GM12878 (cell line): ENCODE measurements around the gene BHLHA15. TPM values are rescaled to one million over a fixed set of nuclear protein-coding genes. Genes with fewer than 3 reads are reported as not detected.

Experiments used
- ATAC-seq: fragments of 200-7000 bp; cut with Tn5 transposase; 3 replicates; pipeline ENCODE4 v1.9.1; 2020; ENCODE audit warnings: mild to moderate bottlenecking, moderate library complexity
- BruUV-seq: library from RNA; stranded (reverse); fragments of 400-500 nt; replicated peaks from 2 replicates; lab custom pipeline; 2021; lab: Mats Ljungman, UMichigan
- CTCF ChIA-PET: fragments of 300-600 bp; sonication (Branson Sonifier 250); formaldehyde crosslinking; extraction: SDS; loops from one replicate; lab custom pipeline; 2021; ENCODE audit warnings: inconsistent platforms; lab: Yijun Ruan, JAX
- POLR2A ChIA-PET: fragments of 350-600 bp; formaldehyde crosslinking; extraction: SDS; loops from one replicate; lab custom pipeline; 2021; ENCODE audit warnings: inconsistent platforms; lab: Charles Lee
- RAD21 ChIA-PET: fragments of 300-600 bp; sonication (Branson Sonifier 250); formaldehyde crosslinking; loops from one replicate; lab custom pipeline; 2023; ENCODE audit warnings: antibody characterized with exemption; ENCODE audit not compliant: unreplicated experiment; lab: Charles Lee
- SMC1A ChIA-PET: fragments of 300-600 bp; sonication (Branson Sonifier 250); formaldehyde crosslinking; loops from one replicate; lab custom pipeline; 2023; ENCODE audit not compliant: unreplicated experiment, uncharacterized antibody; lab: Charles Lee
- DNase-seq: peaks from one replicate; pipeline ENCODE4 v3.0.0-alpha.2; 2011; ENCODE audit warnings: low read depth, low spot score
- FAIRE-seq: peaks from 3 replicates; lab custom pipeline; 2011; peaks lifted over from hg19 to GRCh38; lab: Jason Lieb, UNC
- H2AFZ ChIP-seq: 2 replicates; pipeline ENCODE4 v1.6.0; 2011; ENCODE audit warnings: low read depth, low read length, control low read depth; ENCODE audit not compliant: control insufficient read depth
- H3K27ac ChIP-seq: 2 replicates; pipeline ENCODE4 v1.5.1; 2011; ENCODE audit warnings: control low read depth; ENCODE audit not compliant: control insufficient read depth, insufficient read depth
- H3K27me3 ChIP-seq, 2 experiments: replicated peaks in 1 of 2; 2 replicates each; pipeline versions ENCODE4 v1.6.0 to v1.6.1; 2011; ENCODE audit warnings: low read length in 1 of 2; ENCODE audit not compliant: control insufficient read depth in 2 of 2, insufficient read depth in 2 of 2
- H3K36me3 ChIP-seq, 2 experiments: 2 replicates each; pipeline ENCODE4 v1.5.1; 2011; ENCODE audit warnings: low read length in 1 of 2; ENCODE audit not compliant: control insufficient read depth in 2 of 2, insufficient read depth in 2 of 2
- H3K4me1 ChIP-seq: 2 replicates; pipeline ENCODE4 v1.6.1; 2011; ENCODE audit warnings: mild to moderate bottlenecking, low read length, moderate library complexity, mixed read lengths; ENCODE audit not compliant: control insufficient read depth, insufficient read depth
- H3K4me2 ChIP-seq: 2 replicates; pipeline ENCODE4 v1.6.0; 2011; ENCODE audit warnings: control low read depth; ENCODE audit not compliant: control insufficient read depth, insufficient read depth
- H3K4me3 ChIP-seq: fragments of 200-600 bp; sonication (generic); 2 replicates; pipeline ENCODE4 v1.5.1; 2016
- H3K79me2 ChIP-seq: 2 replicates; pipeline ENCODE4 v1.6.0; 2011; ENCODE audit warnings: low read length; ENCODE audit not compliant: control insufficient read depth, insufficient read depth
- H3K9ac ChIP-seq: 2 replicates; pipeline ENCODE4 v1.8.0; 2011; ENCODE audit warnings: low read length, control low read depth, mixed read lengths; ENCODE audit not compliant: control insufficient read depth, insufficient read depth
- H3K9me3 ChIP-seq: replicated peaks from 3 replicates; pipeline ENCODE4 v1.5.1; 2011; ENCODE audit warnings: mild to moderate bottlenecking, low read length; ENCODE audit not compliant: control insufficient read depth, insufficient read depth
- H4K20me1 ChIP-seq: 2 replicates; pipeline ENCODE4 v1.6.0; 2011; ENCODE audit not compliant: control insufficient read depth, insufficient read depth
- CEBPB ChIP-seq, 2 experiments: fragments of 150-350 bp in 1 of 2; IDR thresholded peaks; 2 replicates each; pipeline ENCODE4 v1.6.1; 2012 to 2014; ENCODE audit warnings: low read depth in 2 of 2, low read length in 2 of 2, borderline replicate concordance in 1 of 2, inconsistent platforms in 1 of 2
- CEBPZ ChIP-seq: fragments of 150-350 bp; IDR thresholded peaks from 2 replicates; pipeline ENCODE4 v1.6.1; 2016; ENCODE audit warnings: low read depth, low read length
- DPF2 ChIP-seq: fragments of 450-650 bp; IDR thresholded peaks from 2 replicates; pipeline ENCODE4 v1.6.1; 2017; ENCODE audit warnings: mild to moderate bottlenecking
- E2F8 ChIP-seq: fragments of 450-650 bp; IDR thresholded peaks from 2 replicates; pipeline ENCODE4 v1.6.1; 2018; ENCODE audit warnings: mild to moderate bottlenecking, low read depth, moderate library complexity; ENCODE audit not compliant: partially characterized antibody
- EZH2 ChIP-seq: IDR thresholded peaks from 2 replicates; pipeline ENCODE4 v1.6.1; 2012; ENCODE audit warnings: low read depth, mild to moderate bottlenecking, control low read depth, inconsistent platforms, low read length, borderline replicate concordance; ENCODE audit not compliant: control insufficient read depth
- IRF4 ChIP-seq: IDR thresholded peaks from 2 replicates; pipeline ENCODE4 v1.6.1; 2011; ENCODE audit warnings: low read depth, low read length
- MXI1 ChIP-seq: fragments of 150-350 bp; IDR thresholded peaks from 2 replicates; pipeline ENCODE4 v1.6.1; 2011; ENCODE audit warnings: low read depth, mild to moderate bottlenecking, inconsistent platforms, low read length, improper control_type of control experiment
- NBN ChIP-seq: fragments of 450-650 bp; IDR thresholded peaks from 2 replicates; pipeline ENCODE4 v1.6.1; 2016
- NR2C2 ChIP-seq: IDR thresholded peaks from 2 replicates; pipeline ENCODE4 v1.6.1; 2011; ENCODE audit warnings: borderline replicate concordance, low read depth; ENCODE audit not compliant: control insufficient read depth, insufficient read length
- RBBP5 ChIP-seq: fragments of 200-600 bp; sonication (generic); conservative IDR thresholded peaks from 2 replicates; pipeline ENCODE4 v1.6.1; 2016
- RCOR1 ChIP-seq: conservative IDR thresholded peaks from 2 replicates; pipeline ENCODE4 v1.6.1; 2012; ENCODE audit warnings: low read depth, low read length, improper control_type of control experiment
- YY1 ChIP-seq: IDR thresholded peaks from 2 replicates; pipeline ENCODE4 v1.6.1; 2011; ENCODE audit warnings: low read depth, mild to moderate bottlenecking, low read length
- ZZZ3 ChIP-seq: IDR thresholded peaks from 2 replicates; pipeline ENCODE4 v1.6.1; 2011; ENCODE audit warnings: low read depth; ENCODE audit not compliant: control insufficient read depth, insufficient read length
- WGBS: methylation state at CpG from one replicate; pipeline ENCODE4 v1.1.6; 2016; ENCODE audit warnings: low lambda C conversion rate; ENCODE audit not compliant: insufficient replicate concordance, insufficient coverage; ENCODE audit errors: missing lambda C conversion rate; 5-methylcytosine and 5-hydroxymethylcytosine counted together
- in situ Hi-C: fragments of 300-500 bp; cut with MboI; formaldehyde crosslinking; loops from 9 replicates; pipeline ENCODE4 v1.14.3; 2018; ENCODE audit warnings: mixed read lengths
- intact Hi-C: fragments of 100-400 bp; cut with micrococcal nuclease; formaldehyde crosslinking; loops from one replicate; pipeline ENCODE4 v1.14.2; 2022; ENCODE audit not compliant: unreplicated experiment
- polyA plus RNA-seq, 11 experiments: library from polyadenylated mRNA; depleted of rRNA in 4 of 11; unstranded in 6 of 11; stranded (reverse) in 5 of 11; fragments of >200 nt; fragmentation: Nextera tagmentation in 4 of 11; fragmentation: Illumina TruSeq in 1 of 11; extraction: Ambion mirVana in 4 of 11; extraction: Trizol in 1 of 11; gene quantifications; 1 replicate in 1 of 11; 2 replicates in 10 of 11; pipeline versions ENCODE4 v1.2.1 to v1.2.3, GENCODE V29; 2011 to 2016; ENCODE audit warnings: inconsistent platforms in 2 of 11, missing spikeins in 2 of 11, low read depth in 1 of 11
- total RNA-seq, 4 experiments: library from RNA; depleted of rRNA in 3 of 4; stranded (reverse); fragments of >200 nt in 3 of 4; fragmentation: Illumina TruSeq in 1 of 4; extraction: Trizol in 1 of 4; gene quantifications; 2 replicates each; pipeline versions ENCODE4 v1.2.1 to v1.2.3, GENCODE V29; 2013 to 2021

Gene BHLHA15
- total and polyA plus RNA-seq, 10 of the 15 experiments (the other 5 are each of a cell fraction or from before 2014, with no cell fraction given) = 0.54 to 4.2 (median 2.5) TPM; not detected in 4

- no peaks in the 10 kb centered on the region for H4K20me1 ChIP-seq
- peak overlapping the region; percentile 50 for H3K9ac ChIP-seq
- peak; percentile 82 for ATAC-seq
- H3K27me3 ChIP-seq = no peaks in the 10 kb centered on the region
- FAIRE-seq = no peak
- peak overlapping the region; percentile 58 for H3K27ac ChIP-seq
- in situ Hi-C loops = no loop called here
- peaks cover 5 to 13% of the 10 kb centered on the region in 2 experiments; a peak in 3 of 4 replicates for H3K36me3 ChIP-seq
- DNase-seq = no peak
- 27% methylated on average over 28 of the region's 28 CpGs for WGBS
- no TSS peak for BruUV-seq
- H3K4me3 ChIP-seq = peak overlapping the region; percentile 54; the same call in 1 of the 2 replicates
- H3K4me1 ChIP-seq = peaks cover 47% of the 10 kb centered on the region
- SMC1A ChIA-PET = interaction anchor here (0.8 to 2.8 kb wide), 8 partner anchors 8 to 182 kb away, joined by 3 to 28 read pairs (median 4); no protein-coding TSS in a partner anchor
- peak overlapping the region; percentile 82 for H3K4me2 ChIP-seq
- H2AFZ ChIP-seq = no peak overlapping the region
- no peaks in the 10 kb centered on the region; the same call in 2 of the 3 replicates for H3K9me3 ChIP-seq
- no peaks in the 10 kb centered on the region for H3K79me2 ChIP-seq
- CTCF ChIA-PET = interaction anchor here (0.7 to 3.2 kb wide), 9 partner anchors 15 to 181 kb away, joined by 3 to 17 read pairs (median 5); no protein-coding TSS in a partner anchor
- RAD21 ChIA-PET = interaction anchor here (1.0 to 4.1 kb wide), 11 partner anchors 15 to 180 kb away, joined by 3 to 18 read pairs (median 5); no protein-coding TSS in a partner anchor
- POLR2A ChIA-PET = interaction anchor here (1.2 to 2.3 kb wide), 7 partner anchors 41 to 198 kb away, joined by 3 to 12 read pairs (median 4); partner anchors contain the start of gene BAIAP2L1
- intact Hi-C loops = loop anchor here (2.0 to 5.0 kb wide), 3 partner anchors 15 to 594 kb away; no protein-coding TSS in a partner anchor
- TF ChIP-seq IRF4 (no peak; the same call in 1 of the 2 replicates), NR2C2 (no peak), RCOR1 (no peak), YY1 (no peak), E2F8 (no peak), NBN (no peak), RBBP5 (no peak), CEBPB (IDR thresholded peaks at IDR 0.05; ENCODE audit: borderline replicate concordance in 1 of 2, low read depth in 2 of 2, low read length in 2 of 2) (no peak), EZH2 (no peak), ZZZ3 (no peak), MXI1 (no peak), DPF2 (peak; percentile 32; the same call in 1 of the 2 replicates), CEBPZ (no peak)
These were observed 7.8 kb upstream of the BHLHA15 start for GRCh38 chr7:98203261-98203963.
